ENCODE data around the gene KCNJ5.

DNA sequence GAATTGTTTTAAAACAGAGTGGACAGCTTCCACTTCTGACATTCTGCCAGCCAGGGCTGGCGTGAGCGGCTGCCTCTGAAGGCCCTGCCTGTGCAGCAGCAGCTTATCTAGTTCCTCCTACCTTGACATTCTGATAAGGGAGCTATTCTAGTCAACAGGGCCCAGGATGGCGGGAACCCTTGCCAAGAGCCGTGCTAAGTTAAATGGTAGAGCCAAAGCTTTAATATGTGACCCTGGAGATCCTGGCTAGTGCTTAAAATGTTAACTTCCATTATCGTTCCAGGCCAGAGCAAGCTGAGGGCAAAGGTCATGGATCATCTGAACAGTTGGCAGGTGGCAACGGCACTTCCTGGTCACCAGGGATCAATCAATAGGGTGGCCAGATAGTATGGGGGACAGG lies 3.5 kb downstream of the KCNJ5 start:
- TF ChIP-seq, protein P1, sequence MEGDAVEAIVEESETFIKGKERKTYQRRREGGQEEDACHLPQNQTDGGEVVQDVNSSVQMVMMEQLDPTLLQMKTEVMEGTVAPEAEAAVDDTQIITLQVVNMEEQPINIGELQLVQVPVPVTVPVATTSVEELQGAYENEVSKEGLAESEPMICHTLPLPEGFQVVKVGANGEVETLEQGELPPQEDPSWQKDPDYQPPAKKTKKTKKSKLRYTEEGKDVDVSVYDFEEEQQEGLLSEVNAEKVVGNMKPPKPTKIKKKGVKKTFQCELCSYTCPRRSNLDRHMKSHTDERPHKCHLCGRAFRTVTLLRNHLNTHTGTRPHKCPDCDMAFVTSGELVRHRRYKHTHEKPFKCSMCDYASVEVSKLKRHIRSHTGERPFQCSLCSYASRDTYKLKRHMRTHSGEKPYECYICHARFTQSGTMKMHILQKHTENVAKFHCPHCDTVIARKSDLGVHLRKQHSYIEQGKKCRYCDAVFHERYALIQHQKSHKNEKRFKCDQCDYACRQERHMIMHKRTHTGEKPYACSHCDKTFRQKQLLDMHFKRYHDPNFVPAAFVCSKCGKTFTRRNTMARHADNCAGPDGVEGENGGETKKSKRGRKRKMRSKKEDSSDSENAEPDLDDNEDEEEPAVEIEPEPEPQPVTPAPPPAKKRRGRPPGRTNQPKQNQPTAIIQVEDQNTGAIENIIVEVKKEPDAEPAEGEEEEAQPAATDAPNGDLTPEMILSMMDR (IDR thresholded peaks at IDR 0.05): no peak
- TF ChIP-seq POLR2A (IDR thresholded peaks at IDR 0.05): no peak

Data from uterus (tissue), 2 donors.